GM10248 (cell line): ENCODE measurements around the gene MRTO4.

Experiments
- CTCF ChIA-PET: fragments of 300-600 bp; sonication (Branson Sonifier 250); formaldehyde crosslinking; extraction: SDS; loops from one replicate; lab custom pipeline; 2021; ENCODE audit warnings: antibody characterized with exemption; lab: Yijun Ruan, JAX
- POLR2A ChIA-PET: fragments of 350-650 bp; sonication (Branson Sonifier 250); formaldehyde crosslinking; extraction: SDS; loops from one replicate; lab custom pipeline; 2020; ENCODE audit warnings: antibody characterized with exemption; lab: Yijun Ruan, JAX
- DNase-seq: peaks from one replicate; pipeline ENCODE4 v3.0.0; 2012; ENCODE audit errors: extremely low spot score
- CTCF ChIP-seq: IDR thresholded peaks from 2 replicates; pipeline ENCODE4 v1.5.1; 2012; ENCODE audit warnings: mild to moderate bottlenecking, low read depth; ENCODE audit errors: extremely low read depth, missing control alignments, control extremely low read depth

Gene MRTO4

DNA sequence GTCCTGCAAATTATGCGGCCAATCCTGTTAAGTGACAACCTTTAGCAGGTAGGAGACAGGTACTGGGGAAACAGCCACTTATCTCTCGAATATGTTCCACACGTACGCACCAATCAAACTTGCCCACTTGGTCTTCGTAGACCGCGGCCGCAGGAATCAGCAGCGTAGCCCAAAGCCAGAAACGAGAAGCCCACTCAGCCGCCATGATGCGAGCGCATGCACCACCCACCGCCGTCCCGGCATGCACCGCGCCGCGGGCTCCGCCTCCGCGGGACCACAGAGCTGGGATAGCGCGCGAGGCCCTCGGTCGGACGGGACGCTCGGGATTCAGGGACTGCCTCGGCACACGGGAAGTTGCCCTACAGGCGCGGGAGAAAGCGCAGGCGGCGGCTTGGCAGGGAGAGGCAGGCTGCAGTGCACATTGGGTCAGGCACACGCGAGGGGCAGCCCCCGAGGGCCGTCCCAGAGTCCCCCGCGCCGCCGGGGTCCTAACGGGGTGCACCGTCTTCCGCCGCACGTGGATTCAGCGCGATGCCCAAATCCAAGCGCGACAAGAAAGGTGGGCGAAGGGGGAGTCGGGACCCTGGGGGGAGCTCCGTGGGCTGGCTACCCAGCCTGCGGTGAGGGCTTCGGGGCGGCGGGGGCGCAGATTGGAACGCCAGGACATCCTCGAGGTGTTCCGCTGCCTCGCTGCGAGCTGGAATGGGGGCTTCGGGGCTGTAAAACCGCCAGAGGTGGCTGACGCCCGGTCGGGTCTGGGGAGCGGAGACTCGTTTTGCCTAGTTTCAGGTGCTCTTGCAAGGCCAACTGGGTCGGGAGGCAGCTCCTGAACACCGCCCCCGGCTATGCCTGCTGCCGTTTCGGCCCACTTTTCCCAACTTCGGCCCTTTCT, at the start of gene MRTO4, which contains the start of gene EMC1:
Gene MRTO4, plus strand, starts transcription at position 501 of the 892 bp plus-strand sequence. Its CDS starts 31 bp downstream, at position 532.
Gene EMC1, minus strand, starts transcription at position 220 of the 892 bp plus-strand sequence. Its CDS starts 15 bp downstream, at position 205.
- POLR2A ChIA-PET, result no interaction called here
- no peak for TF ChIP-seq CTCF
- peak; percentile 96 for DNase-seq
- CTCF ChIA-PET, result interaction anchor here (1.0 to 2.4 kb wide), 5 partner anchors 10 to 18 kb away, joined by 3 to 21 read pairs (median 5); no protein-coding TSS in a partner anchor

- ChIA-PET CTCF (interaction anchor here (1.6 kb wide), 1 partner anchor 45 kb away, joined by 4 read pairs; no protein-coding TSS in a partner anchor), POLR2A (no interaction called here)
Measured at GRCh38 chr1:19202396-19202795, 49.2 kb upstream of the MRTO4 start.

GRCh38 chr1:19203440-19203839, 48.2 kb upstream of the MRTO4 start:
- CTCF ChIA-PET, result interaction anchor here (1.6 kb wide), 1 partner anchor 290 kb away, joined by 3 read pairs; no protein-coding TSS in a partner anchor
- DNase-seq, result no peak

More at GRCh38 chr1:19202396-19202795, 49.2 kb upstream of the MRTO4 start:
- DNase-seq, result no peak
- no peak for TF ChIP-seq CTCF

GRCh38 chr1:19204446-19205266, 46.9 kb upstream of the MRTO4 start:
- no peak for TF ChIP-seq CTCF
- CTCF ChIA-PET, result interaction anchor here (1.1 to 2.0 kb wide), 5 partner anchors 9 to 291 kb away, joined by 3 to 7 read pairs (median 4); no protein-coding TSS in a partner anchor
- POLR2A ChIA-PET, result interaction anchor here (0.6 kb wide), 1 partner anchor 42 kb away, joined by 3 read pairs; no protein-coding TSS in a partner anchor
- no peak for DNase-seq

More at GRCh38 chr1:19203440-19203839, 48.2 kb upstream of the MRTO4 start:
- POLR2A ChIA-PET, result no interaction called here
- TF ChIP-seq CTCF, result no peak

- ChIA-PET CTCF (interaction anchor here (1.1 to 2.0 kb wide), 3 partner anchors 19 to 35 kb away, joined by 4 to 7 read pairs (median 5); no protein-coding TSS in a partner anchor), POLR2A (interaction anchor here (0.7 kb wide), 1 partner anchor 25 kb away, joined by 3 read pairs; no protein-coding TSS in a partner anchor)
- DNase-seq, result peak; percentile 42
Measured at GRCh38 chr1:19205403-19205802, 46.2 kb upstream of the MRTO4 start.

More at GRCh38 chr1:19205403-19205802, 46.2 kb upstream of the MRTO4 start:
- no peak for TF ChIP-seq CTCF
